Measurements from ENCODE around the gene KLK6. TPM values are rescaled to one million over a fixed set of nuclear protein-coding genes. Genes with fewer than 3 reads are reported as not detected.

The KLK6 gene
- total RNA-seq, 1 donor from 2014 or later: 2.5 TPM

GRCh38 chr19:50944795-50945194 lies 24.6 kb downstream of the KLK6 start:
- no peak for TF ChIP-seq CTCF (conservative IDR thresholded peaks at IDR 0.05)
- Mint-ChIP-seq H3K4me3 (no peak overlapping the region), H3K9me3 (no peaks in the 10 kb centered on the region), H3K4me1 (no peaks in the 10 kb centered on the region), H3K36me3 (ENCODE audit: low read depth) (no peaks in the 10 kb centered on the region), H3K27ac (ENCODE audit: unreplicated experiment) (no peak overlapping the region), H3K27me3 (ENCODE audit: low read depth) (peaks cover 52% of the 10 kb centered on the region)
- no peak for DNase-seq (ENCODE audit: low read depth, low spot score)

DNA sequence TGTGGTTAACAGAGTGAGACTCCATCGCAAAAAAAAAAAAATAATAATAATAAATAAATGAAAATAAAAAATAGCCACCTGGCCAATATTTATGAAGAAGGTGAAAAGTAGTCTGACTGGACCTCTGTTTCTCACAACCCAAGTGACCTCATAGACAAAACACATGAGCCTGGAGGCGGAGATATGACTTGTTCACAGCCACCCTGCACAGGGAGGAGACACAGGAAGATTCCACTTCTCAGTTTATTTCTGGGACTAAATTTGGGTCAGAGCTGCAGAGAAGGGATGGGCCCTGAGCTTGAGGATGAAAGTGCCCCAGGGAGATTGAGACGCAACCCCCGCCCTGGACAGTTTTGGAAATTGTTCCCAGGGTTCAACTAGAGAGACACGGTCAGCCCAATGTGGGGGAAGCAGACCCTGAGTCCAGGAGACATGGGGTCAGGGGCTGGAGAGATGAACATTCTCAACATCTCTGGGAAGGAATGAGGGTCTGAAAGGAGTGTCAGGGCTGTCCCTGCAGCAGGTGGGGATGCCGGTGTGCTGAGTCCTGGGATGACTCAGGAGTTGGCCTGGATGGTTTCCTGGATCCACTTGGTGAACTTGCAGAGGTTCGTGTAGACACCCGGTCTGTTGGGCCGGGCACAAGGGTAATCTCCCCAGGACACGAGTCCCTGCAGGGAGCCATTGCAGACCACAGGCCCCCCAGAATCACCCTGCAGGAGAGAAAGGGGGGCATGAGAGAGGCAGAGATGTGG lies 26.1 kb downstream of the KLK6 start:
- H3K36me3 Mint-ChIP-seq (ENCODE audit: low read depth): no peaks in the 10 kb centered on the region
- no peak for TF ChIP-seq CTCF (conservative IDR thresholded peaks at IDR 0.05)
- no peak overlapping the region for H3K4me3 Mint-ChIP-seq
- H3K27ac Mint-ChIP-seq (ENCODE audit: unreplicated experiment): no peak overlapping the region
- no peak for DNase-seq (ENCODE audit: low read depth, low spot score)
- H3K9me3 Mint-ChIP-seq: no peaks in the 10 kb centered on the region
- no peaks in the 10 kb centered on the region for H3K4me1 Mint-ChIP-seq
- H3K27me3 Mint-ChIP-seq (ENCODE audit: low read depth): peaks cover 57% of the 10 kb centered on the region

- no peak for TF ChIP-seq CTCF (conservative IDR thresholded peaks at IDR 0.05)
- Mint-ChIP-seq H3K4me1 (no peaks in the 10 kb centered on the region), H3K27me3 (ENCODE audit: low read depth) (peaks cover 57% of the 10 kb centered on the region), H3K36me3 (ENCODE audit: low read depth) (no peaks in the 10 kb centered on the region), H3K27ac (ENCODE audit: unreplicated experiment) (no peak overlapping the region), H3K9me3 (no peaks in the 10 kb centered on the region), H3K4me3 (no peak overlapping the region)
- no peak for DNase-seq (ENCODE audit: low read depth, low spot score)
Observed at GRCh38 chr19:50939596-50939995, 29.8 kb downstream of the KLK6 start.

DNA sequence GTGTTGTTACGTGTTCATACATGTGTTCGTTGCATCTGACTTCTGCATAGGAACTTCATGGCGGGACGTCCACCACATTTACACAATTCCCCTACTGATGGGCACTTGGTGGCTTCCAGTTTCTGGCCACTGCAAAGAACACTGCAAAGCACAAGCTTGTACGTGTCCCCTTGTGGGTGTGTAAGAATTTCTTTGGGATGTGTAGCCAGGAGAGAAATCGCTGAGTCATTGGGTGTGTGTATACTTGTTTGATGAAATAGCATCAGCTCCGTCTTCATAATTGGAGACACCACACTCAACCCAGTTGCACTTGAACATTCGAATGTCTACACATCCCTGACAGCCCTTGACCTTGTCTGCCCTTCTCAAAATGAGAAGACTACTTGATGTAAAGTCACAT lies 35.8 kb downstream of the KLK6 start:
- no peaks in the 10 kb centered on the region for H3K9me3 Mint-ChIP-seq
- H3K27ac Mint-ChIP-seq (ENCODE audit: unreplicated experiment): no peak overlapping the region
- no peak for DNase-seq (ENCODE audit: low read depth, low spot score)
- peaks cover 66% of the 10 kb centered on the region for H3K27me3 Mint-ChIP-seq (ENCODE audit: low read depth)
- H3K4me3 Mint-ChIP-seq: no peak overlapping the region
- no peak for TF ChIP-seq CTCF (conservative IDR thresholded peaks at IDR 0.05)
- H3K36me3 Mint-ChIP-seq (ENCODE audit: low read depth): no peaks in the 10 kb centered on the region
- H3K4me1 Mint-ChIP-seq: no peaks in the 10 kb centered on the region

DNA sequence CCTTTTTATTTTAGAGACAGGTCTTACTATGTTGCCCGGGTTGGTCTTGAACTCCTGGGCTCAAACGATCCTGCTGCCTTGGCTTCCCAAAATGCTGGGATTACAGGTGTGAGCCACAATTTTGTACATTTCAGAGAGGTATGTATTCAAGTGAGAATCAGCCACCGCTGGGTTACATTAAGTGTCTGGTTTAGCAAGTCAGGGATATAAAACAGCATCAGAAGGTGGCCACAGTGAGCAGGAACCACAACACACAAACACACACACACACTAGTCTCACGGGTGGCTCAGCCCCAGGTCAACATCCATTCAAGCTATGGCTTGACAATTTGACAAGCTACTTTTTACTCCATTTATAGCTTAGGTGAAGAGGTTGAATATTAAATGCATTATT lies 36.7 kb downstream of the KLK6 start:
- Mint-ChIP-seq H3K4me1 (no peaks in the 10 kb centered on the region), H3K9me3 (no peaks in the 10 kb centered on the region)
- no peak for TF ChIP-seq CTCF (conservative IDR thresholded peaks at IDR 0.05)

More for the DNA sequence above, 36.7 kb downstream of the KLK6 start:
- peaks cover 66% of the 10 kb centered on the region for H3K27me3 Mint-ChIP-seq (ENCODE audit: low read depth)
- H3K4me3 Mint-ChIP-seq: no peak overlapping the region
- H3K27ac Mint-ChIP-seq (ENCODE audit: unreplicated experiment): no peak overlapping the region
- DNase-seq (ENCODE audit: low read depth, low spot score): no peak
- no peaks in the 10 kb centered on the region for H3K36me3 Mint-ChIP-seq (ENCODE audit: low read depth)
